ENCODE measurements around the gene PCDH12. TPM values are rescaled to one million over a fixed set of nuclear protein-coding genes. Genes with fewer than 3 reads are reported as not detected.

PCDH12 gene
- total RNA-seq, 1 donor from 2014 or later = 1.7 TPM

GRCh38 chr5:141944076-141944475, 13.9 kb downstream of the PCDH12 start:
- Mint-ChIP-seq H3K4me3 (ENCODE audit: unreplicated experiment) (no peak overlapping the region), H3K36me3 (ENCODE audit: unreplicated experiment) (no peaks in the 10 kb centered on the region), H3K27me3 (ENCODE audit: unreplicated experiment) (no peaks in the 10 kb centered on the region), H3K4me1 (ENCODE audit: low read depth, unreplicated experiment) (peaks cover 39% of the 10 kb centered on the region), H3K9me3 (ENCODE audit: unreplicated experiment) (no peaks in the 10 kb centered on the region), H3K27ac (ENCODE audit: unreplicated experiment) (no peak overlapping the region)
- DNase-seq = no peak
- no peak for TF ChIP-seq CTCF (IDR thresholded peaks at IDR 0.05; ENCODE audit: partially characterized antibody, unreplicated experiment)

GRCh38 chr5:141942185-141942857, 15.7 kb downstream of the PCDH12 start:
- Mint-ChIP-seq H3K4me3 (ENCODE audit: unreplicated experiment) (peak overlapping the region; percentile 51), H3K27me3 (ENCODE audit: unreplicated experiment) (no peaks in the 10 kb centered on the region), H3K4me1 (ENCODE audit: low read depth, unreplicated experiment) (peaks cover 39% of the 10 kb centered on the region), H3K9me3 (ENCODE audit: unreplicated experiment) (peaks cover 1% of the 10 kb centered on the region), H3K27ac (ENCODE audit: unreplicated experiment) (peak overlapping the region; percentile 78), H3K36me3 (ENCODE audit: unreplicated experiment) (no peaks in the 10 kb centered on the region)
- no peak for TF ChIP-seq CTCF (IDR thresholded peaks at IDR 0.05; ENCODE audit: partially characterized antibody, unreplicated experiment)
- peak; percentile 32 for DNase-seq

- H3K4me1 Mint-ChIP-seq (ENCODE audit: low read depth, unreplicated experiment) = peaks cover 38% of the 10 kb centered on the region
- H3K9me3 Mint-ChIP-seq (ENCODE audit: unreplicated experiment) = peaks cover 1% of the 10 kb centered on the region
- no peak for DNase-seq
- H3K27ac Mint-ChIP-seq (ENCODE audit: unreplicated experiment) = peak overlapping the region; percentile 78
- no peaks in the 10 kb centered on the region for H3K36me3 Mint-ChIP-seq (ENCODE audit: unreplicated experiment)
- H3K27me3 Mint-ChIP-seq (ENCODE audit: unreplicated experiment) = no peaks in the 10 kb centered on the region
- peak overlapping the region; percentile 27 for H3K4me3 Mint-ChIP-seq (ENCODE audit: unreplicated experiment)
- no peak for TF ChIP-seq CTCF (IDR thresholded peaks at IDR 0.05; ENCODE audit: partially characterized antibody, unreplicated experiment)
These were observed 16.2 kb downstream of the PCDH12 start for GRCh38 chr5:141941779-141942178.

- peaks cover 35% of the 10 kb centered on the region for H3K4me1 Mint-ChIP-seq (ENCODE audit: low read depth, unreplicated experiment)
- no peak overlapping the region for H3K27ac Mint-ChIP-seq (ENCODE audit: unreplicated experiment)
- no peak for DNase-seq
- no peak overlapping the region for H3K4me3 Mint-ChIP-seq (ENCODE audit: unreplicated experiment)
- H3K9me3 Mint-ChIP-seq (ENCODE audit: unreplicated experiment) = peaks cover 1% of the 10 kb centered on the region
- H3K36me3 Mint-ChIP-seq (ENCODE audit: unreplicated experiment) = no peaks in the 10 kb centered on the region
- H3K27me3 Mint-ChIP-seq (ENCODE audit: unreplicated experiment) = no peaks in the 10 kb centered on the region
- TF ChIP-seq CTCF (IDR thresholded peaks at IDR 0.05; ENCODE audit: partially characterized antibody, unreplicated experiment) = no peak
These were observed 16.7 kb downstream of the PCDH12 start for GRCh38 chr5:141941307-141941706.

- peak overlapping the region; percentile 34 for H3K4me3 Mint-ChIP-seq (ENCODE audit: unreplicated experiment)
- H3K4me1 Mint-ChIP-seq (ENCODE audit: low read depth, unreplicated experiment) = peaks cover 35% of the 10 kb centered on the region
- no peaks in the 10 kb centered on the region for H3K36me3 Mint-ChIP-seq (ENCODE audit: unreplicated experiment)
- no peaks in the 10 kb centered on the region for H3K27me3 Mint-ChIP-seq (ENCODE audit: unreplicated experiment)
- DNase-seq = no peak
- no peak overlapping the region for H3K27ac Mint-ChIP-seq (ENCODE audit: unreplicated experiment)
- peaks cover 1% of the 10 kb centered on the region for H3K9me3 Mint-ChIP-seq (ENCODE audit: unreplicated experiment)
- TF ChIP-seq CTCF (IDR thresholded peaks at IDR 0.05; ENCODE audit: partially characterized antibody, unreplicated experiment) = no peak
These were observed 17.2 kb downstream of the PCDH12 start for GRCh38 chr5:141940695-141941271.
